IPS DF 4.7 (cell line): Measurements from ENCODE around the gene SELENOW.
A peak's percentile ranks its signal among the peaks of the same experiment; 100 is the strongest.
"Not testable (repeated sequence)": the region's sequence is repeated elsewhere in the genome, so short reads cannot be mapped to it uniquely, and the experiment has no call there.

ENCODE experiments used
- DNase-seq: peaks from one replicate; pipeline ENCODE4 v3.0.0-alpha.2; 2013; ENCODE audit warnings: low spot score; ENCODE audit errors: extremely low read depth

Gene SELENOW

GRCh38 chr19:47781590-47782262 is 3.2 kb downstream of the SELENOW start:
- DNase-seq: no peak

DNA sequence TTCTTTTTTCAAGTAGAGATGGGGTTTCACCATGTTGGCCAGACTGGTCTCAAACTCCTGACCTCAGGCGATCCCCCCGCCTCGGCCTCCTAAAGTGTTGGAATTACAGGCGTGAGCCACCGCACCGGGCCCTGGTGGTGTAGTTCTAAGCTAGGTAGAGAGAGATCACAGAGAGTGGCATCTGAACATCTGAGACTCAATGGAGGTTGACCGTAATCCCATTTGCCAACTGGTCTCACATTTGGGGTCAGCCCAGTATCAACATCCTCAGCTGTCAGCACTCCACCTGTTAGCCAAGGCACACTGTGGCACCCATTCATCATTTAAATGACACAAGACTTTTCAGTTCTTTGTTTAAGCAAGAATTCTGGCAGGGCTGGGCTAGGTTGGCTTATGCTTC is 8.1 kb downstream of the SELENOW start:
- DNase-seq: no peak

- not testable (repeated sequence) for DNase-seq
Measured at GRCh38 chr19:47787307-47787706, 8.8 kb downstream of the SELENOW start.

- not testable (repeated sequence) for DNase-seq
Measured at GRCh38 chr19:47789811-47790210, 11.3 kb downstream of the SELENOW start.

DNA sequence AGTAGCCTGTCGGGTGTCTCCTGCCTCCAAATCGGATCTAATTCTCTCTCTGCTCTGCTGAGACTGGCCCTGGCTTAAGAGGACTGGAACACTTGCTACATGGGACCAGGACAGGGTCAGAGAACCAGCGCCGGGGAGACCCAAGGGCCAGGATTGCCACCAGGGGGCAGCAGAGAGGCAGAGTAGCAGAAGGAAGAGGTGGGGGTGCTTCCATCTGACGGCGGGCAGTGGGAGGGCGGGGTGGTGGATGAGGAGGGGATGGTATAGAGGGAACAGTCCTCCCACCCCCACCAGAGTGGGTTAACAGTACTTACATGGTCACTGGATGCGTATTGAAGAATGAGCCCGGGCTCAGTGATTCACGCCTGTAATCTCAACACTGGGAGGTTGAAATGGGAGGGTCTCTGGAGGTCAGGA is 11.9 kb downstream of the SELENOW start:
- DNase-seq: no peak

DNA sequence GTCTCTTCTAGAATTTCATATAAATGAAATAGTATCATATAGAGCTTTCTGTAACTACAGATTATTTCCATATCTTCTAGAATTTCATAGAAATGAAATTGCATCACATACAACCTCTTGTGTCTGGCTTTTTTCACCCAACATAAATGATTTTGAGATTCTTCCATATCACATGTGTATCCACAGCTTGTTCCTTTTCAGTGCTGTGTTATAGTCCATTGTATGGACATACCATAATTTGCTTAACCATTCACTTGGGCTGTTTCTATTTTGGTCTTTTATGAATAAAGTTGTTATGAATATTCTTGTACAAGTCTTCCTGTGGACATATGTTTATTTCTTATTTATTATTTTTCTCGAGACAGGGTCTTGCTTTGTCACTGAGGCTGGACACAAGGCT is 14.1 kb downstream of the SELENOW start:
- DNase-seq: no peak

DNA sequence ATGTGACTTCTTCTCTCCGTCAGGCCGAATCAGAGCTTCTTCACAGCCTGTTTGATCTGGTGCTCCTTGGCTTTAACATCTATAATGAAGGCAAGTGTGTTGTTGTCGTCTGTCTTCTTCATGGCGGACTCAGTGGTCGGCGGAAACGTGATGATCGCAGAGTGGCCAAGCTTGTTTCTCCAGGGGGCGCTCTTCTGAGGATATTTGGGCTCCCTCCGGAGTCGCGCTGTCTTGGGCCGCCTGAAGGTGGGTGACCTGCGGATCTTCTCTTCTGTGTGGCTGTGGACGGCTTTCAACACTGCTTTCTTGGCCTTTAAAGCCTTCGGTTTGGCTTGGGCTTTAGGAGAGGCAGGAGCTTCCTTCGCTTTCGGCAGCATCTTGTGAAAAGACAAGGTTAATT is 16.0 kb downstream of the SELENOW start:
- DNase-seq: no peak

DNA sequence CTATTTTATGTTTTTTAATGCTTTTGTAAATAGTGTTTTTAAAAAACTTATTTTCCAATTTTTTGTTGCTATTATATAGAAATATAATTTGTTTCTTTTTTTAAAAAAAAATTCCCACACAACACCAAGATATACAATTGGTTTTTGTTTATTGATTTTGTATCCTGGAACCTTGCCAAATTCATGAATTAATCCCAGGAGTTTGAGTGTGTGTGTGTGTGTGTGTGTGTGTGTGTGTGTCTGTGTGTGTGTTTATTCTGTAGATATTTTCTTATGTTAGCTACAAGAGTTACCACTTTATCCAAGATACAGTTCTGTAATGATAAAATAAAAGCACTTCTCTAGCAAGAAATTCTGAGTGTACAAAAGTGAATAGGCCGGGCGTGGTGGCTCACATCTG is 18.3 kb downstream of the SELENOW start:
- no peak for DNase-seq

GRCh38 chr19:47797996-47798903 is 19.7 kb downstream of the SELENOW start:
- no peak for DNase-seq

- no peak for DNase-seq
Measured at GRCh38 chr19:47798904-47799266, 20.4 kb downstream of the SELENOW start.

GRCh38 chr19:47801270-47801669 is 22.8 kb downstream of the SELENOW start:
- no peak for DNase-seq

DNA sequence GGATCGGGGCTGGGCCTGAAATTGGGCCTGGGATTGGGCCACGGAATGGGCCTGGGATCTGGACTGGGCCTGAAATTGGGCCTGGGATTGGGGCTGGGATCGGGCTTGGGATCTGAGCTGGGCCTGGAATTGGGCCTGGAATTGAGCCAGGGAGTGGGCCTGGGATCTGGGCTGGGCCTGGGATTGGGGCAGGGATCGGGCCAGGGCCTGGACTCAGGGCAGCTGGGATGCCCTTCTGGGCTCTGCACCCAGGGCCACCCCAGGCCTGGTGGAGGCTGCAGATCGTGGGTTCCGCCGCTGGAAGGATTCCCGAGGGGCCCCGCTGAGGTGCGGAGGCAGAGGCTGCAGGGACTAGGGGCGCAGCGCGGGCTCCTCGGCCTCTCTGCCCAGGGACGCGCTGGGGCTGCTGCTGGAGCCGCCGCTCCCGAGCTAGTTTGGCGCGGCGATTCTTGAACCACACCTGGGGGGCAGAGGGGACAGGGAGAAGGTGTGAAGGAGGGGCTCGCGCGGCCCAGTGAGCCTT is 24.1 kb downstream of the SELENOW start:
- DNase-seq: no peak

DNA sequence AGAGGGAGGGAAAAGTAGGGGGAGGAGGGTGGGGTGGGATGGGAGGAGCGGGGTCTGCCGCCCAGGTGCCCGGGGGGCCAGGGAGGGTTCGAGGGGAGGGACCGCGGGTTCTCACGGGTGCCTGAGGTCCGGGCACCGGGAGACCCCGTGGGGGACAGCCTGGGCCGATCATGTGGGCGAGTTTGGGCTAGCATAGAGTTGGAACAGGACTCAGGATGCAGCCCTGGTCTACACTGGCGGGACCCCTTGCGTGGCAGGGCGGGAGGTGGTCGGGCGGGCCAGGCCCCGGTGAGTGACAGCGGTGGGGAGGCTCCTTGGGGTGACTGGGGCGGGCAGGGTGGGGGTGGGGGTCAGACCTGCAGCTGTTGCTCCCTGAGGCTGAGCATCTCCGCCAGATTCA is 24.6 kb downstream of the SELENOW start:
- not testable (repeated sequence) for DNase-seq

- not testable (repeated sequence) for DNase-seq
Measured at GRCh38 chr19:47803671-47804070, 25.2 kb downstream of the SELENOW start.

DNA sequence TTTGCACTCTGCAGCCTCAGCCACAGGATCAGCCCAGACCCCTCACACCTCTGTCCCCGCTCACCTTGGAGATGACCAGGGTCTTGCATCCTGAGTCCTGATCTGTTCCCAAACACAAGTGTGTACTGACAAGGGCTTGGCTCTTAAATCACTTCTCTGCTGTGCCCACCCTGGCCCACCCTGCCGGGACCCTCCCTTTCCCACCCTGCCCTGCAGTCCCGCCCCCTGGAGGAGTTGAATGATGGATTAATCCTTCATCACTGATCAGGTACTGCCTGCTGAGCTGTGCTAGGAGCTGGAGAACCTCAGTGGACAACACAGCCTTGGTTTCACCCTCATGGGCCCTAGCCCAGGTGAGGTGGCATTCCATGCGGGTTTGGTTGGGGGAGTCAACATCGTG is 25.9 kb downstream of the SELENOW start, which contains the start of gene TPRX1:
Gene TPRX1 (minus strand): TSS at position 101 of the 400 bp plus-strand sequence. CDS start 12 bp downstream, at position 89.
- not testable (repeated sequence) for DNase-seq

GRCh38 chr19:47805313-47805712 is 26.8 kb downstream of the SELENOW start:
- no peak for DNase-seq

GRCh38 chr19:47806435-47806834 is 27.9 kb downstream of the SELENOW start:
- no peak for DNase-seq

DNA sequence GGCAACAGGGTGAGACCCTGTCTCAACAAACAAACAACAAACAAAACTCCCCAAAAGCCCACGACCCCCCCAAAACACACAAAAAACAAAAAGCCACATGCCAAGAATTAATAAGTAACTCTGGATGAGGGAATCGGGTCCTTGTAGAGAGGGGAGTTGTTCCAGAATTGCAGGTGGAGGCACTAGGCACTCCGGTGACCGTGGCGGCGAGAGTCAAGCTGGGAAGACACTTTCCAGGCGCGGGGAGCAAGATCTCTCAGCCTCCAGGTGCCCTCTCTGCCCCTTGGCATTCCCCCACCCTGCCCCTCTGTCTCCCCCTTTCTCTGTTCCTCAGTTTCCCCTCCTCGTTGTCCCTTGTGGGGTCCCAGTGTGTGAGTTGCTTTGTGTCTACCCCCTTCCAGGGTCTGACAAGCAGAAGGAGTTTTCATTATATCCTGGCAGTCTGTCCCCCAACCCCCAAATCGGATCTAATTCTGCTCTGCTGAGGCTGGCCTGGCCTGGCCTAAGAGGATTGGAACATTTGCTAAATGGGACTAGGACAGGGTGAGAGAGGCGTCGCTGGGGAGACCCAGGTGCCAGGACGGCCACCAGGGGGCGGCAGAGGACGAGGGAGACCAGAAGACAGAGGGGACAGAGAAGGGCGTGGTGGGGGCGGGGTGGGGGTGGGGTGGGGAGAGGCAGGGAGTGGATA is 34.9 kb downstream of the SELENOW start:
- DNase-seq: peak; percentile 36

GRCh38 chr19:47813995-47814328 is 35.5 kb downstream of the SELENOW start:
- DNase-seq: no peak

DNA sequence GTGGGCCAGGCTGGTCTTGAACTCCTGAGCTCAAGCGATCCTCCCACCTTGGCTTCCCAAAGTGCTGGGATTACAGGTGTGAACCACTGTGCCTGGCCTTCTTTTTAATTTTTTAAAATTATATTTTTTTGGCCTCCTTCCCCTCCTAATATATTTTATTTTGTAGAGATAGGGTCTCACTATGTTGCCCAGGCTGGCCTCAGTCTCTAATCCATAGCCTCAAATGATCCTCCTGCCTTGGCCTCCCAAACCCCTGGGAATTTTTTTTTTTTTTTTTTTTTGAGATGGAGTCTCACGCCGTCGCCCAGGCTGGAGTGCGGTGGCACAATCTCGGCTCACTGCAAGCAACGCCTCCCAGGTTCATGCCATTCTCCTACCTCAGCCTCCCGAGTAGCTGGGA is 37.8 kb downstream of the SELENOW start:
- DNase-seq: not testable (repeated sequence)

GRCh38 chr19:47818221-47818620 is 39.7 kb downstream of the SELENOW start:
- DNase-seq: not testable (repeated sequence)

- DNase-seq: no peak
Measured at GRCh38 chr19:47819858-47820257, 41.4 kb downstream of the SELENOW start.
